GM21447 (cell line): Measurements from ENCODE around the gene ARL17B.
"Not testable (repeated sequence)": the region's sequence is repeated elsewhere in the genome, so short reads cannot be mapped to it uniquely, and the experiment has no call there.

Experiments
- ATAC-seq: cut with Tn5 transposase; IDR thresholded peaks from one replicate; pipeline ENCODE4 v1.9.1; 2021; ENCODE audit not compliant: unreplicated experiment

The ARL17B gene

DNA sequence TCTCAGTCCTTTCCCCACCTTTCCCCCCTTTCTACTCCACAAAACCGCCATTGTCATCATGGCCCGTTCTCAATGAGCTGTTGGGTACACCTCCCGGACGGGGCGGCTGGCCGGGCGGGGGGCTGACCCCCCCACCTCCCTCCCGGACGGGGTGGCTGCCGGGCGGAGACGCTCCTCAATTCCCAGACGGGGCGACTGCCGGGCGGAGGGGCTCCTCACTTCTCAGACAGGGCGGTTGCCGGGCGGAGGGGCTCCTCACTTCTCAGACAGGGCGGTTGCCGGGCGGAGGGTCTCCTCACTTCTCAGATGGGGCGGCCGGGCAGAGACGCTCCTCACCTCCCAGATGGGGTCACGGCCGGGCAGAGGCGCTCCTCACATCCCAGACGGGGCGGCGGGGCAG lies 108.8 kb downstream of the ARL17B start:
- ATAC-seq, result not testable (repeated sequence)

GRCh38 chr17:46249153-46249552 lies 112.4 kb downstream of the ARL17B start:
- ATAC-seq, result not testable (repeated sequence)

- ATAC-seq, result not testable (repeated sequence)
These were observed 116.4 kb downstream of the ARL17B start for GRCh38 chr17:46244949-46245768.

GRCh38 chr17:46244339-46244913 lies 117.1 kb downstream of the ARL17B start:
- not testable (repeated sequence) for ATAC-seq

- not testable (repeated sequence) for ATAC-seq
These were observed 117.6 kb downstream of the ARL17B start for GRCh38 chr17:46243928-46244327.

DNA sequence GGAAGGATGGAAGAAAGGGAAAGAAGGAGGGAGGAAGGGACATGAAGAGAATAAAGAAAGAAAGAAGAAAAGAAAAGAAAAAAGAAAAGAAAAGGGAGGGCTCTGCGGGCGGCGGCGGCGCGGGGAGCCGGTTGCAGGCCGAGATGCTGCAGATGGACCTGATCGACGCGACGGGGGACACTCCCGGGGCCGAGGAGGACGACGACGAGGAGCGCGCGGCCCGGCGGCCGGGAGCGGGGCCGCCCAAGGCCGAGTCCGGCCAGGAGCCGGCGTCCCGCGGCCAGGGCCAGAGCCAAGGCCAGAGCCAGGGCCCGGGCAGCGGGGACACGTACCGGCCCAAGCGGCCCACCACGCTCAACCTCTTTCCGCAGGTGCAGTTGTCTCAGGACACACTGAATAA lies 118.1 kb downstream of the ARL17B start:
- not testable (repeated sequence) for ATAC-seq

DNA sequence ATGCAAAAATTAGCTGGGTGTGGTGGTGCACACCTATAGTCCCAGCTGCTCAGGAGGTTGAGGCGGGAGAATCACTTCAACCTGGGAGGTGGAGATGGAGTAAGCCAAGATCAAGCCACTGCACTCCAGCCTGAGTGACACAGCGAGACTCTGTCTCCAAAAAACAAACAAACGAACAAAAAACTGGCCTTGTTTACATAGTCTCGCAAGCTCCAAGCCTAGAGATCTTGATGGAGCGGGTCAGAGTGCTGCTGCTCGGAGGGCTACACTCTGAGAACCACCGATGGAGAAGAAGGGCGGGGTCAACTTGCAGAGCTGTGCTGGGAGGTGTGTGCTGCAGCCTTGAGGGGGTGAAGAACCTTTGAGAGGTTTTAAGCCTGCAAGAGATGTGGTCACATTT lies 130.2 kb downstream of the ARL17B start:
- not testable (repeated sequence) for ATAC-seq

DNA sequence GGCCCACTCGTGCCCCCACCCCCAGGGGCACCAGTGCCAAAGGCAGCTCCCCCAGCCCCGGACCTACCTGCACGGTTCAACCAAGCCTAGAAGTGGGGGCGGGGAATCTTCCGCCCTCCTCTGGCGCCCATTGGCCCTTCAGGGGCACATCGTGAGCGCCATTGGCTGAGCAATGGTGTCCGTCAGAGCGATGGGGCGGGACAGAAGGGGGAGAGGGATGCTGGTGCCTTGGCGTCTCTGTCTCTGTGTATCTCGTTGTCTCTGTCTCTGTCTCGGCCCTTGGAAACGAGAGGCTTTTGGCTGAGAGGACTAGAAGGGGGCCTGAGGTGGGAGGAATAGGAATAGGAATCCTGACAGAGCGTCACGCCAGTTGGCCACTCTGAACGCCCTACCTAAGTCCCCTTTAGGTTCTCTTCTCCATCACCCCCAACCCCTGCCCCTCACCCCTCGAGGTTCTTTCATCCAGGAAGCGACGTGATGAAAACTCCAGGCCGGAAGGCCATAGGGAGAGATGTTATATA lies 136.2 kb downstream of the ARL17B start:
- ATAC-seq, result peak; percentile 99

- peak; percentile 27 for ATAC-seq
These were observed 136.7 kb downstream of the ARL17B start for GRCh38 chr17:46224864-46225263.
